ENCODE data around the gene PAM.

DNA sequence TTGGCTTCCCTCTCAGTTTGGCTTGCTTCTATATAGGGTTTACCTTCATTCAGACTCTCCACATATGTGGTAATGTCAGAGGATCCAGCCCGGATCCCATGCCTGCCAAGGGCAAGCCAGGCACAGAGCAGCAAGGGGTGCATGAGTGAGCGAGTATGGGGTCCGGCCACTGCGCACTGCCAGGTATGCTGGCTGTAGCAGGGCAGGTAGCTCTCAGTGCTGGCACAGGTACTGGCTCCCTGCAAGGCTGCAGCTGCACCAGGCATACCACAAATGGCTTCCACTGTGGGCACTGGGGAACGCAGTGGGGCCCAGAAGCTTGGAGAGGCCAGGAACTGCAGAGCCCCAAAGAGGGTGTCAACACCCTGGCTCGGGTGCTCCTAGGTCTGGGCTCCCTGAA is 278.6 kb downstream of the PAM start:
- no peak for TF ChIP-seq POLR2A (IDR thresholded peaks at IDR 0.05)
- TF ChIP-seq, protein P1, sequence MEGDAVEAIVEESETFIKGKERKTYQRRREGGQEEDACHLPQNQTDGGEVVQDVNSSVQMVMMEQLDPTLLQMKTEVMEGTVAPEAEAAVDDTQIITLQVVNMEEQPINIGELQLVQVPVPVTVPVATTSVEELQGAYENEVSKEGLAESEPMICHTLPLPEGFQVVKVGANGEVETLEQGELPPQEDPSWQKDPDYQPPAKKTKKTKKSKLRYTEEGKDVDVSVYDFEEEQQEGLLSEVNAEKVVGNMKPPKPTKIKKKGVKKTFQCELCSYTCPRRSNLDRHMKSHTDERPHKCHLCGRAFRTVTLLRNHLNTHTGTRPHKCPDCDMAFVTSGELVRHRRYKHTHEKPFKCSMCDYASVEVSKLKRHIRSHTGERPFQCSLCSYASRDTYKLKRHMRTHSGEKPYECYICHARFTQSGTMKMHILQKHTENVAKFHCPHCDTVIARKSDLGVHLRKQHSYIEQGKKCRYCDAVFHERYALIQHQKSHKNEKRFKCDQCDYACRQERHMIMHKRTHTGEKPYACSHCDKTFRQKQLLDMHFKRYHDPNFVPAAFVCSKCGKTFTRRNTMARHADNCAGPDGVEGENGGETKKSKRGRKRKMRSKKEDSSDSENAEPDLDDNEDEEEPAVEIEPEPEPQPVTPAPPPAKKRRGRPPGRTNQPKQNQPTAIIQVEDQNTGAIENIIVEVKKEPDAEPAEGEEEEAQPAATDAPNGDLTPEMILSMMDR (IDR thresholded peaks at IDR 0.05): no peak
